H1 (cell line): Measurements from ENCODE around the gene NIPAL4. TPM values are rescaled to one million over a fixed set of nuclear protein-coding genes. Genes with fewer than 3 reads are reported as not detected.
A peak's percentile ranks its signal among the peaks of the same experiment; 100 is the strongest.

Source experiments
- CTCF ChIA-PET: fragments of 300-600 bp; sonication (Branson Sonifier 250); formaldehyde crosslinking; loops from one replicate; lab custom pipeline; 2021; ENCODE audit not compliant: partially characterized antibody; lab: Charles Lee
- POLR2A ChIA-PET: fragments of 300-600 bp; sonication (Branson Sonifier 250); formaldehyde crosslinking; loops from one replicate; lab custom pipeline; 2021; ENCODE audit warnings: inconsistent platforms; ENCODE audit not compliant: partially characterized antibody; lab: Charles Lee
- DNase-seq, 2 experiments: peaks; one replicate each; pipeline versions ENCODE4 v3.0.0 to v3.0.0-alpha.2; 2010 to 2022; ENCODE audit warnings: low spot score in 2 of 2, low read depth in 1 of 2, mixed read lengths in 1 of 2
- FAIRE-seq: peaks from 2 replicates; lab custom pipeline; 2011; peaks lifted over from hg19 to GRCh38; lab: Jason Lieb, UNC
- H2AFZ ChIP-seq: 2 replicates; pipeline ENCODE4 v1.8.1; 2012; ENCODE audit warnings: low read length, inconsistent platforms
- H2AK5ac ChIP-seq: 2 replicates; pipeline ENCODE4 v1.6.1; 2013; ENCODE audit warnings: low read depth, low read length
- H2BK120ac ChIP-seq: replicated peaks from 2 replicates; pipeline ENCODE3; 2013; ENCODE audit warnings: low read depth, low read length, inconsistent platforms
- H2BK12ac ChIP-seq: 2 replicates; pipeline ENCODE4 v1.6.1; 2013; ENCODE audit warnings: low read depth, low read length
- H2BK15ac ChIP-seq: 2 replicates; pipeline ENCODE4 v1.6.1; 2013; ENCODE audit warnings: low read length
- H2BK20ac ChIP-seq: 2 replicates; pipeline ENCODE4 v1.6.1; 2013; ENCODE audit warnings: low read length
- H2BK5ac ChIP-seq: 2 replicates; pipeline ENCODE4 v1.6.1; 2013; ENCODE audit warnings: low read depth, low read length
- H3K14ac ChIP-seq: 2 replicates; pipeline ENCODE4 v1.6.1; 2013; ENCODE audit warnings: inconsistent platforms; ENCODE audit not compliant: insufficient read length
- H3K18ac ChIP-seq: 2 replicates; pipeline ENCODE4 v1.6.1; 2013; ENCODE audit warnings: low read length; ENCODE audit errors: extremely low read depth
- H3K23ac ChIP-seq: 2 replicates; pipeline ENCODE4 v1.6.1; 2013; ENCODE audit warnings: inconsistent platforms; ENCODE audit not compliant: insufficient read length
- H3K23me2 ChIP-seq: 2 replicates; pipeline ENCODE4 v1.6.1; 2013; ENCODE audit warnings: low read depth, low read length
- H3K27ac ChIP-seq: 2 replicates; pipeline ENCODE4 v1.6.1; 2011; ENCODE audit warnings: low read depth, low read length, inconsistent platforms
- H3K27me3 ChIP-seq, 4 experiments: replicated peaks in 1 of 4; 1 replicate in 1 of 4; 2 replicates in 3 of 4; pipeline versions ENCODE4 v1.6.1 to v1.8.1; 2011 to 2013; ENCODE audit warnings: low read length in 3 of 4, mild to moderate bottlenecking in 3 of 4, inconsistent platforms in 2 of 4, mixed read lengths in 2 of 4, moderate library complexity in 1 of 4; ENCODE audit not compliant: control insufficient read depth in 3 of 4, insufficient read depth in 3 of 4; ENCODE audit errors: extremely low read depth in 1 of 4
- H3K36me3 ChIP-seq, 4 experiments: 2 replicates each; pipeline versions ENCODE4 v1.6.1 to v1.8.1; 2011 to 2013; ENCODE audit warnings: mild to moderate bottlenecking in 4 of 4, low read length in 3 of 4, moderate library complexity in 2 of 4, control low read depth in 1 of 4, inconsistent platforms in 1 of 4; ENCODE audit not compliant: insufficient read depth in 4 of 4, control insufficient read depth in 2 of 4
- H3K4ac ChIP-seq: replicated peaks from 2 replicates; pipeline ENCODE3; 2013; ENCODE audit warnings: low read length, low read depth, mixed read lengths, inconsistent platforms; ENCODE audit not compliant: insufficient read length
- H3K4me1 ChIP-seq, 4 experiments: replicated peaks in 1 of 4; 1 replicate in 1 of 4; 2 replicates in 3 of 4; pipeline versions ENCODE4 v1.6.1 to v1.8.1; 2011 to 2013; ENCODE audit warnings: low read length in 3 of 4, inconsistent platforms in 2 of 4, mixed read lengths in 1 of 4; ENCODE audit not compliant: insufficient read depth in 4 of 4, control insufficient read depth in 3 of 4
- H3K4me2 ChIP-seq, 2 experiments: 2 replicates each; pipeline versions ENCODE4 v1.6.1 to v1.8.1; 2011 to 2013; ENCODE audit warnings: low read depth in 2 of 2, low read length in 2 of 2, control low read depth in 1 of 2, inconsistent platforms in 1 of 2, mild to moderate bottlenecking in 1 of 2; ENCODE audit not compliant: insufficient read depth in 1 of 2
- H3K4me3 ChIP-seq, 4 experiments: fragments of 200-600, 300-600 bp in 1 of 4; sonication (generic), shearing (Covaris generic), sonication (Bioruptor Twin) in 1 of 4; 2 replicates each; pipeline versions ENCODE4 v1.5.1 to v1.8.1; 2011 to 2016; ENCODE audit warnings: low read length in 4 of 4, low read depth in 3 of 4, control low read depth in 2 of 4, inconsistent platforms in 2 of 4, mild to moderate bottlenecking in 2 of 4, mixed read lengths in 1 of 4, moderate library complexity in 1 of 4; ENCODE audit not compliant: insufficient read depth in 2 of 4; ENCODE audit errors: extremely low read depth in 1 of 4
- H3K56ac ChIP-seq: replicated peaks from 2 replicates; pipeline ENCODE3; 2013; ENCODE audit warnings: low read depth, mild to moderate bottlenecking, mixed read lengths, low read length, inconsistent platforms; ENCODE audit not compliant: insufficient read length
- H3K79me1 ChIP-seq: 2 replicates; pipeline ENCODE4 v1.6.1; 2013; ENCODE audit warnings: low read depth, low read length, control low read depth
- H3K79me2 ChIP-seq, 2 experiments: 2 replicates each; pipeline versions ENCODE4 v1.6.1 to v1.8.1; 2012 to 2013; ENCODE audit warnings: low read length in 2 of 2, mild to moderate bottlenecking in 2 of 2, inconsistent platforms in 1 of 2; ENCODE audit not compliant: insufficient read depth in 2 of 2, control insufficient read depth in 1 of 2
- H3K9ac ChIP-seq, 4 experiments: replicated peaks in 1 of 4; 1 replicate in 1 of 4; 2 replicates in 3 of 4; pipeline versions ENCODE4 v1.6.1 to v1.8.1; 2011 to 2013; ENCODE audit warnings: low read depth in 3 of 4, low read length in 3 of 4, control low read depth in 2 of 4, mild to moderate bottlenecking in 2 of 4, moderate library complexity in 2 of 4, inconsistent platforms in 1 of 4; ENCODE audit errors: extremely low read depth in 1 of 4
- H3K9me3 ChIP-seq, 2 experiments: 2 replicates each; pipeline versions ENCODE4 v1.6.1 to v1.8.1; 2012 to 2013; ENCODE audit warnings: mild to moderate bottlenecking in 2 of 2, moderate library complexity in 2 of 2, control low read depth in 1 of 2, inconsistent platforms in 1 of 2, low read depth in 1 of 2, low read length in 1 of 2, mixed read lengths in 1 of 2; ENCODE audit not compliant: insufficient read depth in 2 of 2
- H4K20me1 ChIP-seq, 2 experiments: replicated peaks in 1 of 2; 2 replicates each; pipeline versions ENCODE3 to v1.8.1; 2011 to 2013; ENCODE audit warnings: inconsistent platforms in 2 of 2, low read length in 2 of 2, mild to moderate bottlenecking in 1 of 2; ENCODE audit not compliant: insufficient read depth in 2 of 2, control insufficient read depth in 1 of 2
- H4K5ac ChIP-seq: 2 replicates; pipeline ENCODE4 v1.6.1; 2013; ENCODE audit warnings: low read length, low read depth, mixed read lengths, inconsistent platforms; ENCODE audit not compliant: insufficient read length
- H4K8ac ChIP-seq: 2 replicates; pipeline ENCODE4 v1.8.0; 2013; ENCODE audit warnings: mild to moderate bottlenecking, moderate library complexity, low read length, inconsistent platforms; ENCODE audit not compliant: insufficient read depth; ENCODE audit errors: extremely low read depth
- H4K91ac ChIP-seq: replicated peaks from 2 replicates; pipeline ENCODE3; 2013; ENCODE audit warnings: low read length, mixed read lengths, inconsistent platforms; ENCODE audit not compliant: insufficient read length
- ASH2L ChIP-seq: fragments of 200-600, 300-600 bp; sonication (generic); IDR thresholded peaks from one replicate; pipeline ENCODE4 v1.7.1; 2017; ENCODE audit warnings: low read length
- CREB1 ChIP-seq: IDR thresholded peaks from 2 replicates; pipeline ENCODE4 v1.6.1; 2012; ENCODE audit warnings: inconsistent platforms
- CTBP2 ChIP-seq: IDR thresholded peaks from 2 replicates; pipeline ENCODE4 v1.7.0; 2011; ENCODE audit warnings: borderline replicate concordance, mild to moderate bottlenecking, moderate library complexity, mixed read lengths, low read length; ENCODE audit not compliant: insufficient read depth, insufficient read length
- GTF2F1 ChIP-seq: IDR thresholded peaks from 2 replicates; pipeline ENCODE4 v1.6.1; 2012; ENCODE audit warnings: low read depth, low read length, improper control_type of control experiment, borderline replicate concordance
- MAFK ChIP-seq: IDR thresholded peaks from 2 replicates; pipeline ENCODE4 v1.6.1; 2012; ENCODE audit warnings: low read depth, mild to moderate bottlenecking, improper control_type of control experiment, low read length
- POLR2AphosphoS5 ChIP-seq: IDR thresholded peaks from 2 replicates; pipeline ENCODE4 v1.6.1; 2011; ENCODE audit warnings: low read depth, low read length
- RAD21 ChIP-seq, 2 experiments: IDR thresholded peaks in 1 of 2; conservative IDR thresholded peaks in 1 of 2; 2 replicates each; pipeline ENCODE4 v1.6.1; 2011; ENCODE audit warnings: low read depth in 2 of 2, low read length in 2 of 2, improper control_type of control experiment in 1 of 2, inconsistent platforms in 1 of 2, mild to moderate bottlenecking in 1 of 2, moderate library complexity in 1 of 2
- SIX5 ChIP-seq: IDR thresholded peaks from 2 replicates; pipeline ENCODE4 v1.6.1; 2011; ENCODE audit warnings: mild to moderate bottlenecking, low read depth, low read length
- SP4 ChIP-seq: IDR thresholded peaks from 2 replicates; pipeline ENCODE4 v1.6.1; 2012; ENCODE audit warnings: low read length, inconsistent platforms
- TCF12 ChIP-seq: IDR thresholded peaks from 2 replicates; pipeline ENCODE4 v1.6.1; 2011; ENCODE audit warnings: low read depth, mild to moderate bottlenecking, low read length
- TEAD4 ChIP-seq: IDR thresholded peaks from 2 replicates; pipeline ENCODE4 v1.6.1; 2012; ENCODE audit warnings: low read depth, low read length, inconsistent platforms, mixed read lengths
- YY1 ChIP-seq: IDR thresholded peaks from 2 replicates; pipeline ENCODE4 v1.6.1; 2011; ENCODE audit warnings: low read depth, mild to moderate bottlenecking, low read length
- WGBS, 2 experiments: shearing (Covaris generic) in 1 of 2; methylation state at CpG; one replicate each; pipeline versions ENCODE4 v1.1.6 to v1.1.7; 2013 to 2015; ENCODE audit warnings: low lambda C conversion rate in 2 of 2, mixed read lengths in 2 of 2, inconsistent platforms in 1 of 2, low coverage in 1 of 2, missing lambda C conversion rate in 1 of 2; ENCODE audit not compliant: insufficient replicate concordance in 2 of 2, insufficient coverage in 1 of 2, insufficient read length in 1 of 2; ENCODE audit errors: extremely low coverage in 1 of 2, missing lambda C conversion rate in 1 of 2; 5-methylcytosine and 5-hydroxymethylcytosine counted together
- polyA plus RNA-seq, 7 experiments: library from polyadenylated mRNA; depleted of rRNA in 3 of 7; stranded (reverse) in 5 of 7; unstranded in 2 of 7; fragments of >200 nt in 5 of 7; fragments of 200-250 nt in 2 of 7; gene quantifications; 1 replicate in 5 of 7; 2 replicates in 1 of 7; 4 replicates in 1 of 7; pipeline versions ENCODE4 v1.2.1 to v1.2.3, GENCODE V29; 2011 to 2013; ENCODE audit warnings: missing spikeins in 2 of 7, mixed read lengths in 2 of 7
- total RNA-seq: library from RNA; stranded (reverse); fragmentation: NEBNext Ultra II Directional; extraction: Animal tissue kit (Norgen Biotek cat#: 25700); gene quantifications from 2 replicates; pipeline ENCODE4 v1.2.1, GENCODE V29; 2021

NIPAL4 gene
- total and polyA plus RNA-seq, 2 of the 8 experiments (the other 6 are each of a cell fraction or from before 2014, with no cell fraction given), result 0.09 to 0.20 TPM

- no peak overlapping the region for H3K4ac ChIP-seq
- no peak overlapping the region for H2AK5ac ChIP-seq
- H3K14ac ChIP-seq, result no peak overlapping the region
- H3K36me3 ChIP-seq, result no peaks in the 10 kb centered on the region
- no peak overlapping the region for H4K91ac ChIP-seq
- no peak overlapping the region for H2BK5ac ChIP-seq
- H2AFZ ChIP-seq, result peak overlapping the region; percentile 53; the same call in 1 of the 2 replicates
- no peaks in the 10 kb centered on the region for H3K79me1 ChIP-seq
- no peaks in the 10 kb centered on the region for H3K79me2 ChIP-seq
- FAIRE-seq (no peak), DNase-seq (no peak)
- no peak overlapping the region for H2BK20ac ChIP-seq
- no peak overlapping the region for H3K4me3 ChIP-seq
- no peaks in the 10 kb centered on the region for H4K20me1 ChIP-seq
- WGBS, 2 experiments, result 91% methylated on average over 7 of the region's 7 CpGs; no CpG with 5 or more reads in 1 of the 2 experiments
- no peak overlapping the region for H3K27ac ChIP-seq
- no peaks in the 10 kb centered on the region for H3K27me3 ChIP-seq
- no peak overlapping the region for H4K5ac ChIP-seq
- H3K4me1 ChIP-seq, result no peaks in the 10 kb centered on the region
- no peak overlapping the region for H3K9ac ChIP-seq
- TF ChIP-seq ASH2L, result no peak
- TF ChIP-seq SIX5, result no peak
- no peak for TF ChIP-seq YY1
- no peak for TF ChIP-seq MAFK
- no peak for TF ChIP-seq GTF2F1
- TF ChIP-seq TEAD4, result no peak
- no peak for TF ChIP-seq TCF12
- no peak for TF ChIP-seq CREB1
- no peak for TF ChIP-seq RAD21 (IDR thresholded peaks at IDR 0.05 in 1 of 2, conservative IDR thresholded peaks at IDR 0.05 in 1 of 2; ENCODE audit: low read depth in 2 of 2, low read length in 2 of 2)
- no peak for TF ChIP-seq CTBP2
- TF ChIP-seq SP4, result no peak
- TF ChIP-seq POLR2AphosphoS5, result no peak
- no peak overlapping the region for H3K56ac ChIP-seq
- no peaks in the 10 kb centered on the region for H3K9me3 ChIP-seq
- ChIA-PET POLR2A (no interaction called here), CTCF (interaction anchor here (1.2 to 10.3 kb wide), 3 partner anchors 11 to 247 kb away, joined by 3 to 66 read pairs (median 8); no protein-coding TSS in a partner anchor)
- no peak overlapping the region for H2BK15ac ChIP-seq
- no peak overlapping the region for H2BK120ac ChIP-seq
- no peak overlapping the region for H2BK12ac ChIP-seq
- no peak overlapping the region for H3K4me2 ChIP-seq
- H3K18ac ChIP-seq, result no peak overlapping the region
- H3K23me2 ChIP-seq, result no peaks in the 10 kb centered on the region; the same call in 1 of the 2 replicates
- no peak overlapping the region for H3K23ac ChIP-seq
- H4K8ac ChIP-seq, result no peak overlapping the region
Measured at GRCh38 chr5:157443041-157443549, 16.9 kb upstream of the NIPAL4 start.
